ENCODE measurements around the gene SSNA1.

GRCh38 chr9:137181680-137182079 is 6.8 kb upstream of the SSNA1 start:
- TF ChIP-seq EP300 (IDR thresholded peaks at IDR 0.05; ENCODE audit: borderline replicate concordance) (no peak), TCF12 (IDR thresholded peaks at IDR 0.05; ENCODE audit: low read depth) (no peak), NFIC (IDR thresholded peaks at IDR 0.05) (no peak), TEAD4 (IDR thresholded peaks at IDR 0.05) (no peak)

Measured in Ishikawa (cell line).